ENCODE results near the gene COX4I1. TPM values are rescaled to one million over a fixed set of nuclear protein-coding genes. Genes with fewer than 3 reads are reported as not detected.

COX4I1 gene
- total RNA-seq, 1 donor from 2014 or later: 459 TPM

GRCh38 chr16:85850344-85850880, 50.9 kb downstream of the COX4I1 start:
- no peaks in the 10 kb centered on the region for H4K20me1 ChIP-seq (ENCODE audit: insufficient read depth, low read length)
- no peaks in the 10 kb centered on the region for H3K36me3 Mint-ChIP-seq (ENCODE audit: low read depth, unreplicated experiment)
- no peaks in the 10 kb centered on the region for H3K9me3 ChIP-seq (ENCODE audit: insufficient read depth, low read depth, low read length)
- H3K27me3 Mint-ChIP-seq (ENCODE audit: low read depth, unreplicated experiment): peaks cover 45% of the 10 kb centered on the region
- no peaks in the 10 kb centered on the region for H3K4me1 Mint-ChIP-seq (ENCODE audit: low read depth, unreplicated experiment)
- H2AFZ ChIP-seq (ENCODE audit: low read depth, low read length): no peak overlapping the region
- no peak overlapping the region for H3K4me3 Mint-ChIP-seq (ENCODE audit: unreplicated experiment)
- DNase-seq (ENCODE audit: low read depth) (no peak), FAIRE-seq (no peak)
- no peaks in the 10 kb centered on the region for H3K36me3 ChIP-seq (ENCODE audit: insufficient read depth, low read length)
- no peak overlapping the region for H3K27ac ChIP-seq (ENCODE audit: low read depth, low read length)
- H3K4me1 ChIP-seq (ENCODE audit: insufficient read depth, low read length): no peaks in the 10 kb centered on the region
- no peaks in the 10 kb centered on the region for H3K79me2 ChIP-seq (ENCODE audit: insufficient read depth, low read length)
- TF ChIP-seq EZH2 (IDR thresholded peaks at IDR 0.05; ENCODE audit: insufficient read depth, low read length) (no peak), CTCF (IDR thresholded peaks at IDR 0.05; ENCODE audit: insufficient read depth, low read depth, low read length) (no peak)
- peaks cover 10% of the 10 kb centered on the region for H3K9me3 Mint-ChIP-seq (ENCODE audit: unreplicated experiment)
- no peak overlapping the region for H3K4me2 ChIP-seq (ENCODE audit: low read length)
- H3K27me3 ChIP-seq (ENCODE audit: insufficient read depth, low read length): peaks cover 13% of the 10 kb centered on the region
- no peak overlapping the region for H3K9ac ChIP-seq (ENCODE audit: low read length)
- H3K27ac Mint-ChIP-seq (ENCODE audit: unreplicated experiment): no peak overlapping the region
- no peak overlapping the region for H3K4me3 ChIP-seq (ENCODE audit: insufficient read depth, low read depth, low read length)

GRCh38 chr16:85851034-85851785, 51.7 kb downstream of the COX4I1 start:
- no peaks in the 10 kb centered on the region for H3K4me1 ChIP-seq (ENCODE audit: insufficient read depth, low read length)
- no peak overlapping the region for H3K4me3 ChIP-seq (ENCODE audit: insufficient read depth, low read depth, low read length)
- Mint-ChIP-seq H3K27me3 (ENCODE audit: low read depth, unreplicated experiment) (peaks cover 51% of the 10 kb centered on the region), H3K27ac (ENCODE audit: unreplicated experiment) (no peak overlapping the region), H3K4me1 (ENCODE audit: low read depth, unreplicated experiment) (no peaks in the 10 kb centered on the region), H3K4me3 (ENCODE audit: unreplicated experiment) (no peak overlapping the region), H3K9me3 (ENCODE audit: unreplicated experiment) (peaks cover 14% of the 10 kb centered on the region), H3K36me3 (ENCODE audit: low read depth, unreplicated experiment) (no peaks in the 10 kb centered on the region)
- H2AFZ ChIP-seq (ENCODE audit: low read depth, low read length): no peak overlapping the region
- H3K27ac ChIP-seq (ENCODE audit: low read depth, low read length): no peak overlapping the region
- no peaks in the 10 kb centered on the region for H3K9me3 ChIP-seq (ENCODE audit: insufficient read depth, low read depth, low read length)
- H3K27me3 ChIP-seq (ENCODE audit: insufficient read depth, low read length): peaks cover 13% of the 10 kb centered on the region
- H3K36me3 ChIP-seq (ENCODE audit: insufficient read depth, low read length): no peaks in the 10 kb centered on the region
- no peaks in the 10 kb centered on the region for H4K20me1 ChIP-seq (ENCODE audit: insufficient read depth, low read length)
- FAIRE-seq (no peak), DNase-seq (ENCODE audit: low read depth) (no peak)
- no peak overlapping the region for H3K9ac ChIP-seq (ENCODE audit: low read length)
- no peaks in the 10 kb centered on the region for H3K79me2 ChIP-seq (ENCODE audit: insufficient read depth, low read length)
- H3K4me2 ChIP-seq (ENCODE audit: low read length): no peak overlapping the region
- TF ChIP-seq EZH2 (IDR thresholded peaks at IDR 0.05; ENCODE audit: insufficient read depth, low read length): no peak

GRCh38 chr16:85853547-85854545, 54.4 kb downstream of the COX4I1 start:
- peaks cover 58% of the 10 kb centered on the region for H3K27me3 Mint-ChIP-seq (ENCODE audit: low read depth, unreplicated experiment)
- no peaks in the 10 kb centered on the region for H3K36me3 Mint-ChIP-seq (ENCODE audit: low read depth, unreplicated experiment)
- no peaks in the 10 kb centered on the region for H3K36me3 ChIP-seq (ENCODE audit: insufficient read depth, low read length)
- no peak overlapping the region for H3K27ac ChIP-seq (ENCODE audit: low read depth, low read length)
- H3K27me3 ChIP-seq (ENCODE audit: insufficient read depth, low read length): peaks cover 13% of the 10 kb centered on the region
- no peak overlapping the region for H2AFZ ChIP-seq (ENCODE audit: low read depth, low read length)
- FAIRE-seq (no peak), DNase-seq (ENCODE audit: low read depth) (no peak)
- no peak overlapping the region for H3K27ac Mint-ChIP-seq (ENCODE audit: unreplicated experiment)
- no peak overlapping the region for H3K4me3 Mint-ChIP-seq (ENCODE audit: unreplicated experiment)
- H3K4me1 ChIP-seq (ENCODE audit: insufficient read depth, low read length): no peaks in the 10 kb centered on the region
- no peaks in the 10 kb centered on the region for H3K79me2 ChIP-seq (ENCODE audit: insufficient read depth, low read length)
- TF ChIP-seq CTCF (IDR thresholded peaks at IDR 0.05; ENCODE audit: insufficient read depth, low read depth, low read length) (no peak), EZH2 (IDR thresholded peaks at IDR 0.05; ENCODE audit: insufficient read depth, low read length) (no peak)
- peaks cover 9% of the 10 kb centered on the region for H3K9me3 Mint-ChIP-seq (ENCODE audit: unreplicated experiment)
- H3K9me3 ChIP-seq (ENCODE audit: insufficient read depth, low read depth, low read length): no peaks in the 10 kb centered on the region
- H3K4me2 ChIP-seq (ENCODE audit: low read length): no peak overlapping the region
- H3K9ac ChIP-seq (ENCODE audit: low read length): no peak overlapping the region
- H4K20me1 ChIP-seq (ENCODE audit: insufficient read depth, low read length): no peaks in the 10 kb centered on the region
- no peaks in the 10 kb centered on the region for H3K4me1 Mint-ChIP-seq (ENCODE audit: low read depth, unreplicated experiment)
- H3K4me3 ChIP-seq (ENCODE audit: insufficient read depth, low read depth, low read length): no peak overlapping the region

Data from astrocyte (in vitro differentiated cells and primary cell).